Common myeloid progenitor, CD34-positive (primary cell): ENCODE measurements around the gene USP32. TPM values are rescaled to one million over a fixed set of nuclear protein-coding genes. Genes with fewer than 3 reads are reported as not detected.
"Not testable (repeated sequence)": the region's sequence is repeated elsewhere in the genome, so short reads cannot be mapped to it uniquely, and the experiment has no call there.

ENCODE experiments used
- CTCF ChIA-PET: fragments of 350-600 bp; sonication (Branson Sonifier 250); formaldehyde crosslinking; loops from one replicate; lab custom pipeline; 2021; ENCODE audit warnings: antibody characterized with exemption; lab: Charles Lee
- POLR2A ChIA-PET: fragments of 350-600 bp; sonication (Branson Sonifier 250); formaldehyde crosslinking; loops from one replicate; lab custom pipeline; 2021; ENCODE audit warnings: antibody characterized with exemption; lab: Charles Lee
- DNase-seq, 3 donors: peaks; one replicate each; pipeline versions ENCODE4 v3.0.0 to v3.0.0-alpha.2; 2013
- H3K27ac ChIP-seq, 2 experiments: 1 replicate in 1 of 2; 2 replicates in 1 of 2; pipeline ENCODE4 v1.7.0; 2013; ENCODE audit warnings: inconsistent platforms in 2 of 2, low read length in 2 of 2, mild to moderate bottlenecking in 2 of 2, low read depth in 1 of 2, moderate library complexity in 1 of 2; ENCODE audit not compliant: severe bottlenecking in 2 of 2, insufficient read depth in 1 of 2, poor library complexity in 1 of 2
- H3K27me3 ChIP-seq, 5 experiments: replicated peaks in 2 of 5; 1 replicate in 3 of 5; 2 replicates in 2 of 5; pipeline versions ENCODE4 v1.6.1 to v1.7.0; 2013; ENCODE audit warnings: low read length in 4 of 5, mild to moderate bottlenecking in 2 of 5, moderate library complexity in 2 of 5, inconsistent platforms in 1 of 5; ENCODE audit not compliant: insufficient read depth in 5 of 5, control insufficient read depth in 4 of 5
- H3K36me3 ChIP-seq, 4 experiments: 1 replicate in 2 of 4; 2 replicates in 2 of 4; pipeline versions ENCODE4 v1.6.1 to v1.7.0; 2013; ENCODE audit warnings: low read length in 3 of 4, control low read depth in 1 of 4, mild to moderate bottlenecking in 1 of 4; ENCODE audit not compliant: control insufficient read depth in 4 of 4, insufficient read depth in 4 of 4
- H3K4me1 ChIP-seq, 4 experiments: 1 replicate in 3 of 4; 2 replicates in 1 of 4; pipeline versions ENCODE4 v1.6.1 to v1.7.1; 2013; ENCODE audit warnings: low read length in 3 of 4, mild to moderate bottlenecking in 3 of 4, control low read depth in 1 of 4, inconsistent platforms in 1 of 4, moderate library complexity in 1 of 4; ENCODE audit not compliant: control insufficient read depth in 4 of 4, insufficient read depth in 4 of 4; ENCODE audit errors: control extremely low read depth in 1 of 4
- H3K4me3 ChIP-seq, 7 experiments: 1 replicate in 4 of 7; 2 replicates in 3 of 7; pipeline versions ENCODE4 v1.5.1 to v1.7.0; 2013; ENCODE audit warnings: mild to moderate bottlenecking in 7 of 7, low read length in 6 of 7, moderate library complexity in 6 of 7, inconsistent platforms in 2 of 7, low read depth in 2 of 7, control low read depth in 1 of 7; ENCODE audit not compliant: insufficient read depth in 4 of 7, control insufficient read depth in 1 of 7; ENCODE audit errors: extremely low read depth in 1 of 7
- H3K9me3 ChIP-seq, 5 experiments: 1 replicate in 4 of 5; 2 replicates in 1 of 5; pipeline versions ENCODE4 v1.6.1 to v1.7.1; 2013; ENCODE audit warnings: low read length in 4 of 5, mild to moderate bottlenecking in 2 of 5, inconsistent platforms in 1 of 5, low read depth in 1 of 5, moderate library complexity in 1 of 5; ENCODE audit not compliant: control insufficient read depth in 4 of 5, insufficient read depth in 2 of 5; ENCODE audit errors: control extremely low read depth in 1 of 5
- WGBS: methylation state at CpG from one replicate; pipeline ENCODE4 v1.1.5; 2013; ENCODE audit not compliant: insufficient coverage; 5-methylcytosine and 5-hydroxymethylcytosine counted together
- polyA plus RNA-seq: library from polyadenylated mRNA; unstranded; fragments of 120-200 nt; gene quantifications from one replicate; pipeline ENCODE4 v1.2.1, GENCODE V29; 2013

Gene USP32, protein sequence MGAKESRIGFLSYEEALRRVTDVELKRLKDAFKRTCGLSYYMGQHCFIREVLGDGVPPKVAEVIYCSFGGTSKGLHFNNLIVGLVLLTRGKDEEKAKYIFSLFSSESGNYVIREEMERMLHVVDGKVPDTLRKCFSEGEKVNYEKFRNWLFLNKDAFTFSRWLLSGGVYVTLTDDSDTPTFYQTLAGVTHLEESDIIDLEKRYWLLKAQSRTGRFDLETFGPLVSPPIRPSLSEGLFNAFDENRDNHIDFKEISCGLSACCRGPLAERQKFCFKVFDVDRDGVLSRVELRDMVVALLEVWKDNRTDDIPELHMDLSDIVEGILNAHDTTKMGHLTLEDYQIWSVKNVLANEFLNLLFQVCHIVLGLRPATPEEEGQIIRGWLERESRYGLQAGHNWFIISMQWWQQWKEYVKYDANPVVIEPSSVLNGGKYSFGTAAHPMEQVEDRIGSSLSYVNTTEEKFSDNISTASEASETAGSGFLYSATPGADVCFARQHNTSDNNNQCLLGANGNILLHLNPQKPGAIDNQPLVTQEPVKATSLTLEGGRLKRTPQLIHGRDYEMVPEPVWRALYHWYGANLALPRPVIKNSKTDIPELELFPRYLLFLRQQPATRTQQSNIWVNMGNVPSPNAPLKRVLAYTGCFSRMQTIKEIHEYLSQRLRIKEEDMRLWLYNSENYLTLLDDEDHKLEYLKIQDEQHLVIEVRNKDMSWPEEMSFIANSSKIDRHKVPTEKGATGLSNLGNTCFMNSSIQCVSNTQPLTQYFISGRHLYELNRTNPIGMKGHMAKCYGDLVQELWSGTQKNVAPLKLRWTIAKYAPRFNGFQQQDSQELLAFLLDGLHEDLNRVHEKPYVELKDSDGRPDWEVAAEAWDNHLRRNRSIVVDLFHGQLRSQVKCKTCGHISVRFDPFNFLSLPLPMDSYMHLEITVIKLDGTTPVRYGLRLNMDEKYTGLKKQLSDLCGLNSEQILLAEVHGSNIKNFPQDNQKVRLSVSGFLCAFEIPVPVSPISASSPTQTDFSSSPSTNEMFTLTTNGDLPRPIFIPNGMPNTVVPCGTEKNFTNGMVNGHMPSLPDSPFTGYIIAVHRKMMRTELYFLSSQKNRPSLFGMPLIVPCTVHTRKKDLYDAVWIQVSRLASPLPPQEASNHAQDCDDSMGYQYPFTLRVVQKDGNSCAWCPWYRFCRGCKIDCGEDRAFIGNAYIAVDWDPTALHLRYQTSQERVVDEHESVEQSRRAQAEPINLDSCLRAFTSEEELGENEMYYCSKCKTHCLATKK (N-terminal part only)
- 34.6 TPM for polyA plus RNA-seq

DNA sequence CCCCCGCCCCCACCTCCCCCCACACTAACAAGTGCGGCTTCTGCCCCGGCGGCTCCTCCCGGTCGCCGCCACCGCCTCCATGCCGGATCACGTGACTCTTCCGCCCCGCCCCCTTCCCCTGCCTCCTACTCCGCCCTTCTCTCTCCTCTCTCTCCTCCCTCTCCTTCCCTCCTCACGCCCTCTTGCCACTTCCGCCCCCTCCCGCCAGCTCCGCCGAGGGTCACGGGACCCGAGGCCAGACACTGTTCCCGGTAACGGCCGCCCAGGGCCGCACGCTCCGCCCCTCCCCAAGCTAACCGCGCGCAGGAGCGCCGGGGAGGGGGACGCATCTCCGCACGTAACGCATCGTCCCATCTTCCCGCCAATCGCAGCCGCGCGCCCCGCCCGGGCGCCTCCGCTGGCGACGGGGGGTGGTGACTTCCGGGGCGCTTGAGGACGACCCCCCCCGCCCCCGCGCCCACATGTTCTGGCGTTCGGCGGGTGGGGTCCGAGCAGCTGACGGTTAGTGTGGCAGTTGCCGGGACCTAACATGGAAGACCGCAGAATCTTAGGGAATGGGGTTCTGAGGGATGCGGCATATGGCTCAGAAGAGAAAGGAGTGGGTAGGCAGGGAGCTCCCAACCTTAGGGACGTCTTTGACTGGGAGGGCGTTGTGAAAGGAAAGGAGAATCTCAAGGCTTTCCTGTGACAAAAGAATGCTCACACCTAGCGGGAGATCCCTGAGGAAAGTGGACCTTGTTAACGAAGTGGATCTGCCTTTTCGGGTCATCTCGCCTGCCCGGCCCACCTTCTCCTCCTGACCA is at the start of gene USP32:
Gene USP32 (minus strand): TSS at position 92 of the 803 bp plus-strand sequence. CDS start 194 bp downstream, outside the sequence.
- Histone ChIP-seq H3K9me3 (no peaks in the 10 kb centered on the region), H3K27ac (peak within 1 kb of the TSS; percentile 87 to 95), H3K4me3 (peak within 1 kb of the TSS; percentile 76 to 100 (median 92)), H3K4me1 (peaks cover 24 to 85% (median 38%) of the 10 kb centered on the region in 4 experiments), H3K27me3 (no peaks in the 10 kb centered on the region), H3K36me3 (no peaks in the 10 kb centered on the region)
- POLR2A ChIA-PET: interaction anchor here (0.5 to 1.3 kb wide), 3 partner anchors 9 to 24 kb away, joined by 4 read pairs; no protein-coding TSS in a partner anchor
- peak; percentile 97 to 99 (median 98) for DNase-seq
- WGBS: 0% methylated on average over 57 of the region's 68 CpGs
- CTCF ChIA-PET: interaction anchor here (1.4 kb wide), 1 partner anchor 30 kb away, joined by 4 read pairs; the partner anchor contains the start of gene CHCT1

DNA sequence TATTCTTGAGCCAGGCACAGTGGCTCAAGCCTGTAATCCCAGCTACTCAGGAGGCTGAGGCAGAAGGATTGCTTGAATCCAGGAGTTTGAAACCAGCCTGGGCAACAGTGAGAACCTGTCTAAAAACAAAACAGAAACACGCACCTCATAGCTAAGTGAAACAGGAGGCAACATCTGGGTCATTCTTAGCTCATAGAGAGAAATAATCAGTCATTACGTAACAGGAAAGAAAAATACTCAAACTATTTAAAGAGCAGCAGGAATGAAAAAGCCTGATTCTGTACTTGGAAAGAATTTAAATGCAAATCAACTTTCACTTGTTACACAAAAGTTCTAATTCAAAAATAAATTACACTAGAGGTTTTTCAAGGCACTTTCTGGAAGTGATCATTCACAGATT is 47.6 kb upstream of the USP32 start:
- Histone ChIP-seq H3K27ac (no peak overlapping the region), H3K36me3 (peaks cover 0 to 2% (median under 1%) of the 10 kb centered on the region in 4 experiments), H3K9me3 (no peaks in the 10 kb centered on the region), H3K27me3 (no peaks in the 10 kb centered on the region), H3K4me3 (no peak overlapping the region), H3K4me1 (no peaks in the 10 kb centered on the region)
- POLR2A ChIA-PET: interaction anchor here (0.6 kb wide), 1 partner anchor 175 kb away, joined by 3 read pairs; no protein-coding TSS in a partner anchor
- no CpG with 5 or more reads among the region's 2 CpGs for WGBS
- no peak for DNase-seq
- CTCF ChIA-PET: interaction anchor here (0.7 kb wide), 1 partner anchor 212 kb away, joined by 3 read pairs; no protein-coding TSS in a partner anchor

DNA sequence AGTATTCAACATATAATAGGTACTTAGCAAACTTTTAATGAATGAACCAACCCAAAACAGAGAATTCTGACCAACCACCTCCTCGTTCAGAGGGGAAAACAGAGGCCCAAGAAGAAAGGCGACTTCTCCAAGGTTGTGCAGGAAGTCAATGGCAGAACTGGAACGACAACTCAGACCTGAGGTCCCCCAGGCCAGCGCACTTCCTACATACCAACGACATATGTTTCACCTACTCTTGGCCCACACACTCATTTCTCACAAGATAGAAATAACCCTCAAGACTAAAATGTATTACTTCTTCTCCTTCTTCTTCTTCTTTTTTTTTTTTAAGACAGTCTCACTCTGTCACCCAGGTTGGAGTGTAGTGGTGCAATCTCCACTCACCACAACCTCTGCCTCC is 44.7 kb upstream of the USP32 start:
- 50% methylated on average over 5 of the region's 5 CpGs for WGBS
- H3K36me3 ChIP-seq: no peaks in the 10 kb centered on the region
- H3K27me3 ChIP-seq: no peaks in the 10 kb centered on the region
- no peak overlapping the region for H3K27ac ChIP-seq
- CTCF ChIA-PET: no interaction called here
- no peaks in the 10 kb centered on the region for H3K4me1 ChIP-seq
- POLR2A ChIA-PET: no interaction called here
- no peak overlapping the region for H3K4me3 ChIP-seq
- no peak for DNase-seq
- H3K9me3 ChIP-seq: peaks cover 0 to 10% (median 0%) of the 10 kb centered on the region in 5 experiments

DNA sequence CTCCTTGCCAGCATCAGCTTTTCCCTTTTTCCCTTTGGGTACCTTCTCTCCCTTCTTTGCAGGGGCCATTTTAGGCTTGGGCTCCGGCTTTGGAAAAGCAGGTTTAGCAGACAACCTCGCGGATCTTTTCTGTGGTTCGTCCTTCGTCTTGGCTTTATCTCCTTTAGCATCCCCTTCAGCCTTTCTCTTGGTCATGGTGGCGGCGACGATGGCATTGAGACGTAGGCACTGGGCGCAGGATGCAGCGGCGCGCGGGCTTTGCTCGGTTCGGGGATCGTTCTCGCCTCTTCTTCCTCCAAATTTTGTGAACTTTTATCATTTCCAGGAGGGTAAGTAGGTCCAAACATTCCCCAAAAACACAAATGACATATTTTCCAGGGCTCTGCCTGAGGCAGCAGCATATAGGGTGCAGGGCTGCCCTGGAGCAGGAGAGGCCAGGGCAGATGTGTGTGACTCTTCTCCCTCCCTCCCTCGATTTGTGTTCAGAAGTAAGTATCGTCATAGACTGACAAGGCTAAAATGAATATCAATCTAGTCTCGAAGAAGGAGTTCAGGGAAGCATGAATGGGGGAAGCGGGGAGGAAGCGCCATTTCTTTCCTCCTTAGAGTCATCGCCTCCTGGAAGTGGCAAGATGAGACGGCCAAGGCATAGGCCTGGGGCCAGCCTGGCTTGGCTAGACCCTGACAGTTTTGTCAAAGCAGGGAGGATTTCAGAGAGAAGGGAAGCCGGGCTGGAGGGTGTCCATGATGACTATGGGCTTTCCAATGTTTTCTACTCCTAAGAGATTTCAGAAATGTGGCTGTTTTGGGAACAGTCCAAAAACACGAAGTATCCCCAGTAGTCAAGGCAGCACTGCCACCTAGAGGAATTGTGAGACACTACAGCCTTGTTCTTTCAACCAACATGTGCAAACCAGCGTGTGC is 43.6 kb upstream of the USP32 start:
- POLR2A ChIA-PET: no interaction called here

DNA sequence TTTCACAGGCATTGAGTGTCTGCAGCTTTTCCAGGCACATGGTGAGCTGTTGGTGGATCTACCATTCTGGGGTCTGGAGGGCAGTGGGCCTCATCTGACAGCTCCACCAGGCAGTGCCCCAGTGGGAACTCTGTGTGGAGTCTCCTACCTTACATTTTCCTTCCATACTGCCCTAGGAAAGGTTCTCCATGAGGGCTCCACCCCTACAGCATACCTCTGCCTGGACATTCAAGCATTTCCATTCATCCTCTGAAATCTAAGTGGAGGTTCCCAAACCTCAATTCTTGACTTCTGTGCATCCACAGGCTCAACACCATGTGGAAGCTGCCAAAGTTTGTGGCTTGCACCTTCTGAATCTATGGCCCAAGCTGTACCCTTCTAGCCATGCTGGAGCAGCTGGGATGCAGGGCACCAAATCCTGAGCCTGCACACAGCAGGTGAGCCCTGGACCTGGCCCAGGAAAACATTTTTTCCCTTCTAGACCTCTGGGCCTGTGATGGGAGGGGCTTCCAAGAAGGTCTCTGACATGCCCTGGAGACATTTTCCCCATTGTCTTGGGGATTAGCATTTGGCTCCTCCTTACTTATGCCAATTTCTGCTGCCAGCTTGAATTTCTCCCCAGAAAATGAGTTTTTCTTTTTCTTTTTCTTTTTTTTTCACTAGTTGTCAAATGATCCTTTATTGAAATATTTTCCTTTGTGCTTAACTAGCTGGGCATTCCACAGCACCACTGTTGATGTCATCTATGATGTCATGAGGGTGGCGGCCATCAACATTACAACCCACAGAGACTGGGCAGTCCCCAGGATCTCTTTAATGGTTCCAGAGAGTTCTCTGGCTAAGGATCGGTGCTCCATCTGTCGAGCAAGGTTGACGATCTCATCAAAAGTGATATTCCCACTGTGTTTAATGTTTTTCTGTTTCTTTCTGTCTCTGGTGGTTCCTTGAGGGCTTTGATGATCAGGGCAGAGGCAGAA is 41.4 kb upstream of the USP32 start:
- 100% methylated on average over 3 of the region's 4 CpGs for WGBS
- DNase-seq, H3K9me3 ChIP-seq: not testable (repeated sequence)

More for the DNA sequence above, 43.6 kb upstream of the USP32 start:
- CTCF ChIA-PET: interaction anchor here (0.6 to 0.8 kb wide), 2 partner anchors 269 to 293 kb away, joined by 3 to 4 read pairs; no protein-coding TSS in a partner anchor
- Histone ChIP-seq H3K36me3 (no peaks in the 10 kb centered on the region), H3K9me3 (peaks cover 0 to 10% (median 0%) of the 10 kb centered on the region in 5 experiments), H3K27me3 (no peaks in the 10 kb centered on the region), H3K27ac (no peak overlapping the region), H3K4me1 (no peaks in the 10 kb centered on the region), H3K4me3 (no peak overlapping the region)
- 83% methylated on average over 26 of the region's 28 CpGs for WGBS
- DNase-seq: peak; percentile 68 to 86 (median 78)

More for the DNA sequence above, 41.4 kb upstream of the USP32 start:
- H3K27ac ChIP-seq, H3K4me3 ChIP-seq, H3K4me1 ChIP-seq, H3K27me3 ChIP-seq, H3K36me3 ChIP-seq, POLR2A ChIA-PET: not testable (repeated sequence)
- CTCF ChIA-PET: interaction anchor here (1.0 to 1.6 kb wide), 2 partner anchors 12 to 201 kb away, joined by 3 to 7 read pairs; no protein-coding TSS in a partner anchor
